DOHH2 (cell line): Measurements from ENCODE around the gene MEGF10.

ENCODE experiments used
- EZH2phosphoT487 ChIP-seq: fragments of 200-600 bp; sonication (generic); IDR thresholded peaks from 2 replicates; pipeline ENCODE4 v1.6.1; 2017; ENCODE audit warnings: borderline replicate concordance, mild to moderate bottlenecking, antibody characterized with exemption, low read length, moderate library complexity, mixed read lengths
- TF ChIP-seq, protein P1 (sequence below): fragments of 200-600 bp; sonication (generic); IDR thresholded peaks from one replicate; pipeline ENCODE4 v1.5.1; 2014; ENCODE audit warnings: antibody characterized with exemption, mild to moderate bottlenecking, low read depth, low read length; ENCODE audit not compliant: poor library complexity, severe bottlenecking

DNA sequence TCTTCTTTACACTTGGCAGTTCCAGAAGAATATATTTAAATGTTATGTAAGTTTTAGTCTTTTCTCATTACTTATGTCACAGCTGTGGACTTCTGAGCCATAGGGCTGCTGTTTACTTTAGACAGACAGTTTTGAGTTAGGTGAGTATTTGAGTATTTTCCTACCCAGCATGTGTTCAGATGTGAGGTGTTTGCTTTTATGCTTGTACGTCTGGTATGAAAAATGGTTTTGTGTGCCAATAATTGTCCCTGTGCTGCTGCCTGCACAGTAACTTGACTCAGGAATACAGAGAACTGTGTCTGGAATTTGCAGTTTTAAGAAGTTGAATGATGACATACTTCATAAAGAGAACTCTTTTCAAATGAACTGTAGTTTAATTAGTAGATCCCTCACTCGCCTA lies 20.8 kb downstream of the MEGF10 start:
- TF ChIP-seq, protein P1, sequence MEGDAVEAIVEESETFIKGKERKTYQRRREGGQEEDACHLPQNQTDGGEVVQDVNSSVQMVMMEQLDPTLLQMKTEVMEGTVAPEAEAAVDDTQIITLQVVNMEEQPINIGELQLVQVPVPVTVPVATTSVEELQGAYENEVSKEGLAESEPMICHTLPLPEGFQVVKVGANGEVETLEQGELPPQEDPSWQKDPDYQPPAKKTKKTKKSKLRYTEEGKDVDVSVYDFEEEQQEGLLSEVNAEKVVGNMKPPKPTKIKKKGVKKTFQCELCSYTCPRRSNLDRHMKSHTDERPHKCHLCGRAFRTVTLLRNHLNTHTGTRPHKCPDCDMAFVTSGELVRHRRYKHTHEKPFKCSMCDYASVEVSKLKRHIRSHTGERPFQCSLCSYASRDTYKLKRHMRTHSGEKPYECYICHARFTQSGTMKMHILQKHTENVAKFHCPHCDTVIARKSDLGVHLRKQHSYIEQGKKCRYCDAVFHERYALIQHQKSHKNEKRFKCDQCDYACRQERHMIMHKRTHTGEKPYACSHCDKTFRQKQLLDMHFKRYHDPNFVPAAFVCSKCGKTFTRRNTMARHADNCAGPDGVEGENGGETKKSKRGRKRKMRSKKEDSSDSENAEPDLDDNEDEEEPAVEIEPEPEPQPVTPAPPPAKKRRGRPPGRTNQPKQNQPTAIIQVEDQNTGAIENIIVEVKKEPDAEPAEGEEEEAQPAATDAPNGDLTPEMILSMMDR, result no peak
- no peak for TF ChIP-seq EZH2phosphoT487
